ENCODE data around the gene ACOT7. TPM values are rescaled to one million over a fixed set of nuclear protein-coding genes. Genes with fewer than 3 reads are reported as not detected.
"Not testable (repeated sequence)": the region's sequence is repeated elsewhere in the genome, so short reads cannot be mapped to it uniquely, and the experiment has no call there.

Gene ACOT7
- total RNA-seq, 2 experiments from 2014 or later = 101 TPM

DNA sequence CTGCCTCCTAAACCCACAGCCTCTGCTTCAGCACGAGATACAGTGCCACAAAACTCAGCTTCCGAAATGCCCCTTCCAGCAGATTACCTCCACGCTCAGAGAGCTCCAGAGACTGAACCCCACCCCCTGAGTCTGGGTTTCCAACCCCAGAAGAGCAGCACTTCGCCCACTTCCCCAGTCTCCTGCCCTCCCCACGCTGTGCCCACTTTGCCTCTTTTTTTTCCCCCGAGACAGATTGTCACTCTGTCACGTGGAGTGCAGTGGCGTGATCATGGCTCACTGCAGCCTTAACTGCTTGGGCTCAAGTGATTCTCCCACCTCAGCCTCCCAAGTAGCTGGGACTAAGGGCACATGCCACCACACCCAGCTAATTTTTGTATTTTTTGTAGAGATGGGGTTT lies 167.9 kb downstream of the ACOT7 start:
- H3K4me3 Mint-ChIP-seq = no peak overlapping the region
- ChIA-PET CTCF (interaction anchor here (0.7 to 1.3 kb wide), 2 partner anchors 10 to 21 kb away, joined by 3 to 6 read pairs; partner anchors contain the start of gene ICMT), POLR2A (no interaction called here)
- H3K36me3 Mint-ChIP-seq (ENCODE audit: low read depth) = peaks cover 36% of the 10 kb centered on the region
- no peaks in the 10 kb centered on the region for H3K9me3 Mint-ChIP-seq
- peak overlapping the region; percentile 28 for H3K27ac Mint-ChIP-seq
- peaks cover 1% of the 10 kb centered on the region for H3K4me1 Mint-ChIP-seq
- H3K27me3 Mint-ChIP-seq = no peaks in the 10 kb centered on the region
- DNase-seq = no peak

DNA sequence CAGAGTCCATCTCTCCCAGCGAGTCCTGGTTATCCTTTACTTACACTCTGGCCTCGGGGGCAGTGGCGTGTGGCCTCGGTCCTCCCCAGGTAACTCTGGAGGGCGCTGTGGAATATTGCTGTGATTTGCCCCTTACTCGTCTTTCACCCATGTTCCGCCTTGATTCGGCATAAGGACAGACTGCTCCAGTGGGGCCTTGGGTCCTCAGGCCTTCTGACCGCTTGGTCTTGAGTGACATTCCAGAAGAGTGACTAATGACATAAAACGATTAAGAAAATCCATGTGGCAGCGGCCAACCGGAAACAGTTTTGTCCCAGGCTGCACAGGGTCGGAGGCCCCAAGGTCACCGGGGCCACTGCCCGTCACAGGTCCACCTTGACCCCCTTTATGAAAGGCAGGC lies 168.8 kb downstream of the ACOT7 start:
- no peaks in the 10 kb centered on the region for H3K27me3 Mint-ChIP-seq
- CTCF ChIA-PET = interaction anchor here (0.6 to 1.6 kb wide), 3 partner anchors 14 to 120 kb away, joined by 3 read pairs; no protein-coding TSS in a partner anchor
- no peaks in the 10 kb centered on the region for H3K9me3 Mint-ChIP-seq
- no peak overlapping the region for H3K4me3 Mint-ChIP-seq
- peaks cover 1% of the 10 kb centered on the region for H3K4me1 Mint-ChIP-seq
- POLR2A ChIA-PET = no interaction called here
- peaks cover 34% of the 10 kb centered on the region for H3K36me3 Mint-ChIP-seq (ENCODE audit: low read depth)
- no peak for DNase-seq
- no peak overlapping the region for H3K27ac Mint-ChIP-seq

DNA sequence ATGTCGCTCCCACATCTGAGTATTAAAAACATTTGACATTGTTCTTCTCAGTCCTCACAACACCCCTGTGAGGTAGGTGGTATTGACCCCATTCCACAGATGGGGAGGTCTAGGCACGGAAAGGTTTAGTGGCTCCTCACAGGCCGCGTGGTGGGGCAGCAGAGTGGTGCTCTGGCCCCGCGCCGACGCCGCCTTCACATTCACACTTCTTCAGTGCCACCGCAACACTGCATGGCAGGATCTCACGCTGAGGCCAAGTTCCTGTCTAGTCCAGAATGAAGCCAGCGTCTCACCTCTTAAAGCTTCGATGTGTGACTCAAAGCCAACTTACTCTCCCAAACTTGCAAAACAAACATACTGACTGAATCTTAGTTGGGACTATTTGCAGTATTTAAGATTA lies 169.9 kb downstream of the ACOT7 start:
- H3K27ac Mint-ChIP-seq = peak overlapping the region; percentile 9
- DNase-seq = no peak
- ChIA-PET POLR2A (no interaction called here), CTCF (interaction anchor here (1.0 to 1.6 kb wide), 3 partner anchors 11 to 121 kb away, joined by 3 read pairs; no protein-coding TSS in a partner anchor)
- H3K4me3 Mint-ChIP-seq = no peak overlapping the region
- peaks cover 1% of the 10 kb centered on the region for H3K4me1 Mint-ChIP-seq
- H3K9me3 Mint-ChIP-seq = no peaks in the 10 kb centered on the region
- no peaks in the 10 kb centered on the region for H3K27me3 Mint-ChIP-seq
- peaks cover 33% of the 10 kb centered on the region for H3K36me3 Mint-ChIP-seq (ENCODE audit: low read depth)

DNA sequence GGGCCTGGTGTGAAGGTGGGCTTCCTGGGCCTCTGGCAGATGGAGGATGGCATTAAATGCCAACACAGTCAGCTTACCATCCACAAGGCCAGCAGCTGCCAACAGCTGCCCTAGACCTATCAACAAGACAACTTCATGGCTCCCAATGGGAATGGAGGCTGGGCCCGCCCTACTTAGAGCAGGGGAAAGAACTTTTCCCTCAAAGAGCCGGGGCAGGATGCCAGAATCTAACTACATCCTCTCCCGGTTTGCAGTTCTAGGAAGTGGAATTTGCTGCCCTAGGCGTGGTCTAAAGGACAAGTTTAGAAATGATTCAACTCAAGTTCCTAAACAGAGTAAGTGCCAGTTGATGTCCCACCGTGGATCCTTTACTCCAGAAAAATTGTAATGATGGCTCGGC lies 170.9 kb downstream of the ACOT7 start:
- no peaks in the 10 kb centered on the region for H3K9me3 Mint-ChIP-seq
- H3K4me1 Mint-ChIP-seq = peaks cover 1% of the 10 kb centered on the region
- no peak overlapping the region for H3K27ac Mint-ChIP-seq
- no peak for DNase-seq
- POLR2A ChIA-PET = no interaction called here
- peaks cover 33% of the 10 kb centered on the region for H3K36me3 Mint-ChIP-seq (ENCODE audit: low read depth)
- no peaks in the 10 kb centered on the region for H3K27me3 Mint-ChIP-seq
- CTCF ChIA-PET = interaction anchor here (0.5 to 1.4 kb wide), 2 partner anchors 10 to 18 kb away, joined by 3 read pairs; no protein-coding TSS in a partner anchor
- H3K4me3 Mint-ChIP-seq = no peak overlapping the region

DNA sequence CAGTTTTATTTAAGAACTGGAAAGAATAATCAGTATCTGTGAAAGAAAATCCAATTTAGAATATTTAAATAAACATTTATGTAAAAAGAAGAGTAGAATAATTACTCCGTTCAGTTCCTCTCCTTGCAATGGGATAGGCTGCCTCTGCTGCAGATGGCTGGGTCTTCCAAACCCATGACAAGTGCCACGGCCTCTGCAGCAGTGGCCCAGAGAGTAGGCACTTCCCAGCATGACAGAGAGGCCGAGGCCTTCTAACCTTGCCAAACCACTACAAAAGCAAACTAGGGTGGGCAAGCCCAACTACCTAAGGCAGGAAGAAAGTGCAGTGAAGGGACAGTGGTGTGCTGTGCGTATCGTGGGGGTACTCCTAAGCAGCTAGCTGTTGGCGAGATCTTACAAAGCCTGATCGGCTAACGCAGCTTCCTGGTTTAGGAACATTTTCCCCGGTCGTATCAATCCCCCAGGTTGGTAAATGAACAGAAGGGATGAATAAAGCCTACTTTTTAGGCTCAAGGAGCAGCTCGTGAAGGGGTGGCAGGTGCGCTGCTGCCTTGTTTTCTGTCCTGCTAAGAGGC lies 172.3 kb downstream of the ACOT7 start:
- Mint-ChIP-seq H3K4me3 (no peak overlapping the region), H3K4me1 (no peaks in the 10 kb centered on the region), H3K36me3 (ENCODE audit: low read depth) (peaks cover 26% of the 10 kb centered on the region), H3K27me3 (no peaks in the 10 kb centered on the region), H3K27ac (no peak overlapping the region), H3K9me3 (no peaks in the 10 kb centered on the region)
- no peak for DNase-seq
- CTCF ChIA-PET = interaction anchor here (1.0 to 1.4 kb wide), 2 partner anchors 9 to 17 kb away, joined by 3 read pairs; no protein-coding TSS in a partner anchor
- POLR2A ChIA-PET = no interaction called here

DNA sequence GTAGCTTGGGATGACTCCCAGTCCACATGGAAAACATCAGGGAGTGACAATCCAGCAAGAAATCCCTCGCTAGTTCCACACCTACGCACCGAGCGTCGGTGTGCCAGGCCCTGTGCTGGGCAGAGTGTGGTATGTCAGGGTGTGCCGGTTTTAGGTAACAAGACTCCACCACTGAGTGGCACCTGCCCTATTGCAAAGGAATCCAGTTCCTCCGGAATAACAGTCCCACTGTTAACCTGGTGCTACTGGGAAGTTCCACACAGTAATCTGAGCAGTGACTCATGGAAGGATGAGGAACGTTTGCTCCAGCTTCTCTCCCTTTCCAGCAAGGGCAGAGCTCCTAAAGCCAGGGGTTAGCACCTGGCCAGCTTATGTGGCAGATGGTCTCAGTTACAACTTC lies 173.3 kb downstream of the ACOT7 start:
- H3K4me3 Mint-ChIP-seq = no peak overlapping the region
- no peaks in the 10 kb centered on the region for H3K27me3 Mint-ChIP-seq
- H3K9me3 Mint-ChIP-seq = no peaks in the 10 kb centered on the region
- ChIA-PET POLR2A (no interaction called here), CTCF (no interaction called here)
- H3K27ac Mint-ChIP-seq = no peak overlapping the region
- H3K4me1 Mint-ChIP-seq = no peaks in the 10 kb centered on the region
- peaks cover 17% of the 10 kb centered on the region for H3K36me3 Mint-ChIP-seq (ENCODE audit: low read depth)
- no peak for DNase-seq

DNA sequence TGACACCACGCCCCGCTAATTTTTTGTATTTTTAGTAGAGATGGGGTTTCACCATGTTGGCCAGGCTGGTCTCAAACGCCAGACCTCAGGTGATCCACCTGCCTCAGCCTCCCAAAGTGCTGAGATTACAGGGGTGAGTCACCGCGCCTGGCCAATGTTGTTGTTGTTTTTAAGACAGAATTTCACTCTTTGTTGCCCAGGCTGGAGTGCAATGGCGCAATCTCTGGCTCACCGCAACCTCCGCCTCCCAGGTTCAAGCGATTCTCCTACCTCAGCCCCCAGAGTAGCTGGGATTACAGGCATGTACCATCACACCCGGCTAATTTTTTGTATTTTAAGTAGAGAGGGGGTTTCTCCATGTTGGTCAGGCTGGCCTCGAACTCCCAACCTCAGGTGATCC lies 173.9 kb downstream of the ACOT7 start:
- H3K36me3 Mint-ChIP-seq (ENCODE audit: low read depth) = peaks cover 13% of the 10 kb centered on the region
- POLR2A ChIA-PET, H3K27me3 Mint-ChIP-seq, DNase-seq, H3K9me3 Mint-ChIP-seq, H3K4me1 Mint-ChIP-seq, CTCF ChIA-PET, H3K27ac Mint-ChIP-seq, H3K4me3 Mint-ChIP-seq: not testable (repeated sequence)

DNA sequence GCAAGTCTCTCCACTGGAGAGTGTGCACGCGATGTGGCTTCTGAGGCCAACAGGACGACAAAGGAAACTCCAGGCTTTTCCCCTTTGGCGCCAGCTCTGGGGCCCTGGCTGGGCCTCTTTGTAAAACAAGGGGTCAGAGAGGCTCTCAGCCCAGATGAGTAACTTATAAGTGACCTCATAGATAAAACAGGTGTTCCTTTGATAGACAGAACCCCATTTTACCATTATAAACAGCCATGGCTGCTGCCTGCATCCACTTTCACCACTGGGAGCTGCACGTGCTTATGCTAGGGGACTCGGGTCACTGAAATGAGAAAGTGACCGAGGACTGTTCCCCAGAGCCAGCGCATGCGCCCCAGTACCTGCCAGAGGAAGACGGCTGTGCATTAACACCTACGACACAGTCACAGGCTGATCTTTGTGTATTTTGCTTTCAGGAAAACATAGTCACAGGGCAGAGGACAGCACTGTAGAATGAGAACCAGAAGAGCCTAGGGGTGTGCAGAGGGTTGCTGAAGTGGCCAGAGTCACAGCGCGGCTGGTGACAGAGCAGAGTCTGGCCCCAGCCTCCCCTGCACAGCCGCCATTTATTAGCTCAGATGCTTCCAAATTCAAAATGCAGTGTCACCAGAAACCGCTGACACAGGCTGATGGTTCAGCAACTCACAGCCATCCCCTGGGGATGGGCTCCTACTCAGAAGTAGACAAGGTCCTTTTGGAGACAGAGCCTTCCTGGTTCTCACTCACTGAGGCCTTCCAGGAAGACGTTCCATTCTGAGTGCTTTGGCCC lies 175.0 kb downstream of the ACOT7 start:
- ChIA-PET POLR2A (no interaction called here), CTCF (interaction anchor here (0.5 to 1.6 kb wide), 3 partner anchors 12 to 116 kb away, joined by 3 to 4 read pairs (median 4); partner anchors contain the start of gene RNF207)
- Mint-ChIP-seq H3K9me3 (no peaks in the 10 kb centered on the region), H3K27ac (no peak overlapping the region), H3K4me3 (no peak overlapping the region), H3K27me3 (peaks cover 1% of the 10 kb centered on the region), H3K4me1 (no peaks in the 10 kb centered on the region), H3K36me3 (ENCODE audit: low read depth) (peaks cover 4% of the 10 kb centered on the region)
- DNase-seq = no peak

Small RNA genes within 50 kb of the gene (microRNA-seq; reads per million reads assigned to microRNA genes)
- gene MIR4252 (ENCODE audit: borderline microRNAs expressed, borderline replicate concordance) = not detected

Other genes starting within 250 kb of the ACOT7 start
- gene CHD5, start 213.4 kb downstream of the ACOT7 start, total RNA-seq = under 1 TPM; 0.67 to 0.96 TPM
- gene RPL22, start 194.2 kb downstream of the ACOT7 start, total RNA-seq = 100 to 1,000 TPM; 328 to 370 TPM
- gene RNF207, start 187.6 kb downstream of the ACOT7 start, total RNA-seq = 1 to 10 TPM; 4.0 to 7.4 TPM
- gene ICMT, start 157.8 kb downstream of the ACOT7 start, total RNA-seq = 10 to 100 TPM; 50.4 to 53.3 TPM
- not detected for gene HES3, start 149.6 kb downstream of the ACOT7 start, total RNA-seq
- under 1 TPM; 0.85 to 0.99 TPM for gene GPR153, start 132.7 kb downstream of the ACOT7 start, total RNA-seq
- gene HES2, start 26.2 kb upstream of the ACOT7 start, total RNA-seq = under 1 TPM; 0.21 to 0.30 TPM
- under 1 TPM; 0.56 to 0.77 TPM for gene ESPN, start 31.0 kb upstream of the ACOT7 start, total RNA-seq
- gene TNFRSF25, start 72.4 kb upstream of the ACOT7 start, total RNA-seq = 10 to 100 TPM; 88.5 to 92.8 TPM
- 1 to 10 TPM; 1.3 to 1.8 TPM for gene PLEKHG5, start 97.9 kb upstream of the ACOT7 start, total RNA-seq
- 10 to 100 TPM; 42.7 to 44.5 TPM for gene NOL9, start 160.7 kb upstream of the ACOT7 start, total RNA-seq
- not detected for gene TAS1R1, start 161.5 kb upstream of the ACOT7 start, total RNA-seq
- 10 to 100 TPM; 40.4 to 42.9 TPM for gene ZBTB48, start 186.2 kb upstream of the ACOT7 start, total RNA-seq
- 10 to 100 TPM; 17.3 to 20.0 TPM for gene KLHL21, start 209.1 kb upstream of the ACOT7 start, total RNA-seq
- 10 to 100 TPM; 12.4 to 12.5 TPM for gene PHF13, start 220.0 kb upstream of the ACOT7 start, total RNA-seq
- 10 to 100 TPM; 18.2 to 19.5 TPM for gene THAP3, start 231.1 kb upstream of the ACOT7 start, total RNA-seq